GM19452 (cell line): ENCODE measurements around the gene PHRF1.

Experiments used
- ATAC-seq: cut with Tn5 transposase; IDR thresholded peaks from one replicate; pipeline ENCODE4 v1.9.1; 2021; ENCODE audit not compliant: unreplicated experiment

PHRF1 gene

DNA sequence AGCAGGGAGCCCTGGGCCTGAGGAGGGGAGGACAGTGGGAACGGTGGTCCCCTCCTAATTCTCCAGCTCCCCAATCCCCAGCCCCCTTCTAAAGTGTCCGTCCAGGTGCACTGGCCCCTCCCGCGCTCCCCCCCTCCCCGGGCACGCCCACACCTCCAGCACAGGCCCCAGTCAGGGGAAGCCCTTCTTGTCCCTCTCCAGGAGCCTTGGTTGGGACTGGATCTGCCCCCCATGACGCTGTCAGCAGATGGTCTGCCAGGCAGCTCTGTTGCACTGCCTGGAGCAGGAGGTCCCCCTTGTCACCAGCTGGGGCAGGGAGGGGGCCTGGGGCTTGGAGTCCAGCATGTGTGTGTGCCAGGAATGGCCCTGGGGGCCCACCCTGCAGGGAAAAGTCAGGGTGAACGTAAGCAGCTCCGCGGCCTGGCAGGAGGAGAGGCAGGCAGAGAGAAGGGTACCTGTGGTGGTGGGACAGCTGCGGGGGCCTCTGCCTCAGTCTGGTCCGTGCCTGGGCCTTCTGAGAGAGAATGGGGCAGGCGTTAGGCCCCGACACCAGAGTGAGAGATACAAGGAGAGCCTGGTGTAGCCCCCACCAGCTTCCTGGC lies 37.9 kb downstream of the PHRF1 start:
- ATAC-seq = no peak

DNA sequence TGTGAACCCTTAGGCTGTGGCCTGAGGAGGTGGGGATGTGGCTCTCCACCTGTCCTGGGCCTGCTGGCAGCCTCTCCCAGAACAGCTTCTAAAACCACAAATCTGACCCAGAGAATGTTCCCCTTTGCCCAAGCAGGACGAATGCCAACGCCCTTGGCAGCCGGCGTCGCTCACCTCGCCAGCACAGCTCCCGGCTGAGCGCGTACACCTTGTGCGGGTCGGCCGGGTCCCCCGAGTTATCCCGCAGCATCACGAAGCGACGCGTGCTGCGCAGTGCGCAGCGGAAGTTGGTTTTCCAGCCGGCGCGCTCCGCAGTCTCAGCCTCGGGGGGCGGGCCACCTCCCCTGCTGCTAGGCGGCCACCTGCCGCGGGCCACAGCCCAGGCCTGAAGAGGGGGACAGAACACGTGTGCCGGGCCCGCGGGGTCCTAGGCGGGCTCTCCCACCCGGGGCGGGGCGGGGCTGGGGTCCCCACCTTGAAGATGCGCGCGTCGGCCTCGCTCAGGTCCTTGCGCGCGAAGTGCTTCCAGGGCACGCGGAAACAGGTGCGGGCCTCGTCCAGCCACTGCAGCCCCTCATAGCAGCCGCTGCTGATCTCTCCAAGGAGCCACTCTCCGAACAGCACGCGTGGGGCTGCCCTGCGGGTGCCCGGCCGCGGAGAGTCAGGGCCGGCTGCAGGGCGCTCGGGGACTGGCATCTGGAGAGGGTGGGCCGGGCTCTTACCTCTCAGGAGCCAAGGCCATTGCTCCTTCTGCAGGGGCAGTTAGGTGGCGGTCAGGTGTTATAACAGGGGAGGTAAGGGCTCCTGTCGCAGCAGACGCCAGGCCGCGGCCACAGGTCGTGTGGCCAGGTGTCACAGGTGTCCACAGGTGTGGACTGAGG lies 38.6 kb downstream of the PHRF1 start:
- ATAC-seq = no peak

DNA sequence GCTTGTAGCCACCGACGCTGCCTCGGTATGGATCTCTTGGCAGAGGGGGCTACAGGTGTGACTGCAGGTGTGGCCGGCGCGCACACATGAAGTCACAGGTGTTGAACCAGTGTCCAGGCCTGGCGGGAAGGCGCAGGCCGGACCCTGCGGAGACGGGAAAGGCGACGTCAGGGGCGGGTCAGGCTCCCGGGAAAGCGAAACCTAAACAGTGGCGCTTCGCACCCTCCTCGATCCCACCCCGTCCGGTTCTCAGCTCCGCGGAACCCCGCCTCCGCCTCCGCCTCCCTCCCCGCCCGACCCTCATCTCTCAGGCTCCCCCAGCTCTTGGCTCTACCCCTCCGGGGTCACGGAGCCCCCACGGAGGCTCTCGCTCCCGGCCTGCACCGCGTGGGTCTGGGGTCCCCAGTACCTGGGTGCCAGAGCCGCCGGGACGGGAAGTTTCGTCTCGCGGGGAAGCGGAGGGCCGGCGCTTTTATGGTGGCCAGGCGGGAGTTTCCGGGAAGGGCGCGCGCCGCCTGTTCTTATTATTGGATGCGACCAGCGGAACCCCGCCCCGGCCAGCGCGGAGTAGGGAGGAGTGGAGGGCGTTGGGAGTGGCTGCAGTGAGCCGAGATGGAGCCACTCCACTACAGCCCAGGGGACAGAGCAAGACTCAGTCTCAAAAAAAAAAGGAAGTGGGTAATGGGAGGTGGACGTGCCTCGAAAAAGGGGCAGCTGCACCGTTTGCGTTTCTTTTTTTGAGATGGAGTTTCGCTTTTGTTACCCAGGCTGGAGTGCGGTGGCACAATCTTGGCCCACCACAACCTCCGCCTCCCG lies 39.4 kb downstream of the PHRF1 start, which contains the start of gene IRF7:
IRF7 (minus strand) TSS at position 447 of the 816 bp plus-strand sequence. CDS start 586 bp downstream, outside the sequence.
- ATAC-seq = peak; percentile 83

DNA sequence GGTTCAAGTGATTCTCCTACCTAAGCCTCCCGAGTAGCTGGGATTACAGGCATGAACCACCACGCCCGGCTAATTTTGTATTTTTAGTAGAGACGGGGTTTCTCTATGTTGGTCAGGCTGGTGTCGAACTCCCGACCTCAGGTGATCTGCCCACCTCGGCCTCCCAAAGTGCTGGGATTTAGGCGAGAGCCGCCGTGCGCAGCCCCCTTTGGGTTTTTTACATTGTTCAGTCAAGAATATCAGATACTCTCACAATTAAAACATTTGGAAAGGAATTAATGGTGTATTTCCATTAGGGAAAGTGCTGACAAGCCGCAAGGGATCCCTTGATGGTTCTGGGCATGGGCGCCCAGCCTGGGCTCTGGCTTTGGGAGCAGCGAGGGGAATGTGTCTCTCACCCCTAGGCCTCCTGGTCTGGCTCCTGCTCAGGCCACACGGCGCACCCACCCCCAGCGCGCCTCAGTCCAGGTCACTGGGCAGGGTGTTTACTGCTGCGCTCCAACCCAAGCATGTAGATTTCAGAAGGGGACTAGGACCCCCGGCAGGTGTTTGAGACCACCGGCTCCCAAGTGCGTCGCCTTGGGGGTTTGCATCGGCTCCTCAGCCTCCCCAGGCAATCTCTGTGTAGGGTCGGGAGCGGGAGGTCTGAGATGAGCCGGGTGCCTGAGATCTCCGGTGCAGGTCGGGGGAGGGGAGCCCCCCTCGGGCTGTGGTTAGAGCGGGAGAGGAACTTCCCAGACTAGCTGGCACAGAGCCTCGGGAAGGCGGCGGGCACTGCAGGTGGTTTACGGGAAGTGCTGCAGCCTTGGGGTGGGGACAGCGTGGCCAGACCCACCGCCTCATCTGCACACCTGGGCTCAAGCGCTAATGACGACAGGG lies 40.3 kb downstream of the PHRF1 start:
- no peak for ATAC-seq

- no peak for ATAC-seq
Measured at GRCh38 chr11:617199-617911, 41.1 kb downstream of the PHRF1 start.

DNA sequence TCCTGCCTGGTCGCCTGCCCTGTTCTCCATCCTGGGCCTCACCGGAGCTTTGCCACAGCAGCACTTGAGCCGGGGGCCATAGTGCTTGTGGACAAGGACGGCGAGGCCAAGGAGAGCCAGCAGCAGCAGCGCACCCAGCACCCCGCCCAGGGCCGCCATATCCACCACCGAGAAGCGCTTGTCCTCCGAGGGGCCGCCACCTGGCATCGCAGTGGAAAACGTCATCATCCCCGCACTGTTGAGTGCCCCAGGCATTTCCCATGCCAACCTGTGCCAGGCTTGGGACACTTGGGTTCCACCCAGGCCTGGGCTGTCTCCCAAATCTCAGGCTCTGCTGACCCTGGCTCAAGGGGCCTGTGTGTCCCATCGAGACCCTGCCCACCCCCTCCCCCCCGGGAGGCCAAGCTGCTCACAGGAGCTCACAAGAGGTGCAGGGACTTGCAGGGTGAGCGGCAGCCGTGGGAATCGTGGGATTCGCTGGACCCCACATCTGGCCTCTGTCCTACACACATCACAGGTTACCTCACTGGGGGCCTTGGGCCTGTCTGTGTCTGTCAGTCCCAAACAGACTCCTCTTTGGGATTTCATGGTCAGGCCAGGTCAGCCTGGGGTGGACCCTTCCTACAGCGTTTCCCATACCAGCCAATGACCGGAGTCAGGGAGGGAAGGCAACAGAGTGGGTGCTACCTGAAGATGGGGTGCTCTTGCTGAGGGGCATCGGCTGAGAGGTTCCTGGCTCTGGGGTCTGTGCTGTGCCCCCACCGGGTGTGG lies 41.8 kb downstream of the PHRF1 start:
- no peak for ATAC-seq

DNA sequence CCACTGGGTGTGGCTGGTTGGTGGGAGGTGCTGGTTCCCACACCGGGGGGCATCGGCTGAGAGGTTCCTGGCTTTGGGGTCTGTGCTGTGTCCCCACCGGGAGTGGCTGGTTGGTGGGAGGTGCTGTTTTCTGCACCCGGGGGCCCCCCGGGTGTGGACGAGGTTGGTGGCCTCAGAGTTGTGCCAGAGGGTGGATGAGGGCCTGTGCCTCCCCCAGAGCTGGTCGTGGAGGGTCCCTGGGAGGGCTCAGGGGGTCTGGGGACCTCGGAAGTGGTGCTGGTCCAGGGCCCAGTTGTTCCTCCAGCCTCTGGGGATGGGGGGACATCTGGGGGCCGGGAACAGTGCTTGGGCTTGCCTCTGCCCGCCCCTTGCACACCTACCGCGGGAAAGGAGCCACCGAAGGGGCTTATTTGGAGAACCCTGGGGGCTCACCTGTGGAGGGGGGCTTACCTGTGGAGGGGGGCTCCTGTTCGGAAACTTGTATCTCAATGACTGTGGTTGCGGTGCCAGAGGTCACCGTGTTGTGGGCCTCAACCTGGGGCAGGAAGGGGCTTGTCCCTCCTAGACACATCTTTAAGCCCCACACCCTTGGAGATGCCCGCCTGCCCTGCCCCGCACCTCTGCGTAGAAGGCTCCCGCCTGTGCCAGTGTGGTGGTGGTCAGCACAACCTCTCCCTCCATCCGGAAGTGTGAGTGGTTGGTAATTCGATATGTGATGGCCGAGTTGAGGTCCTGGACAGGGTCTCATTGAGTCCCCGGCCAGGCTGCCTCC lies 42.8 kb downstream of the PHRF1 start:
- no peak for ATAC-seq

GRCh38 chr11:619628-620050 lies 43.4 kb downstream of the PHRF1 start:
- ATAC-seq = no peak

- ATAC-seq = no peak
Measured at GRCh38 chr11:620201-620600, 43.9 kb downstream of the PHRF1 start.

- no peak for ATAC-seq
Measured at GRCh38 chr11:620935-621814, 44.9 kb downstream of the PHRF1 start.

GRCh38 chr11:621838-622237 lies 45.6 kb downstream of the PHRF1 start:
- ATAC-seq = no peak

DNA sequence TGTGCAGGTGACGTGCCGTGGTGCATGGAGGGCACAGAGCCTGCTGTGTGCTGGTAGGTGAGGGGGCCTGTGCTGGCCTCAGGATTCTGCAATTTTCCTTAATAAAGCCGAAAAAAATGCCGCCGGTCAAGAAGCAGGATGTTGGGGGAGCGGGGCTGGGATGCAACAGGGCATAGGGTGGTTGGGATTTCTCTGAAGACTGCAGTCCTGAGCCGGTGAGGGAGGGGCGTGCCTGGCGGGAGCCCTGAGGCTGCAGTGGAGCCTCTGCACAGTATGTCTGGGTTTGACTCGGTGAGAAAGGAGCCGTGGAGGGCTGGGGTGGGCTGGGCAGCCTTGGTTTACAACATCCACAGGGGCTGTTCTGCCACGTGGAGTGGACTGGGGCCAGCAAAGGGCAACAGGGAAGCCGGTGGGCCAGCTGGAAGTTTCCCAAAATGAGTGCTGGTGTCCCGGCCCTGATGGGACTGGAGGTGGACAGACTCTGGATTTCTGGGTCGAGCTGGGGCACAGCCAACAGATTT lies 47.1 kb downstream of the PHRF1 start:
- ATAC-seq = no peak

DNA sequence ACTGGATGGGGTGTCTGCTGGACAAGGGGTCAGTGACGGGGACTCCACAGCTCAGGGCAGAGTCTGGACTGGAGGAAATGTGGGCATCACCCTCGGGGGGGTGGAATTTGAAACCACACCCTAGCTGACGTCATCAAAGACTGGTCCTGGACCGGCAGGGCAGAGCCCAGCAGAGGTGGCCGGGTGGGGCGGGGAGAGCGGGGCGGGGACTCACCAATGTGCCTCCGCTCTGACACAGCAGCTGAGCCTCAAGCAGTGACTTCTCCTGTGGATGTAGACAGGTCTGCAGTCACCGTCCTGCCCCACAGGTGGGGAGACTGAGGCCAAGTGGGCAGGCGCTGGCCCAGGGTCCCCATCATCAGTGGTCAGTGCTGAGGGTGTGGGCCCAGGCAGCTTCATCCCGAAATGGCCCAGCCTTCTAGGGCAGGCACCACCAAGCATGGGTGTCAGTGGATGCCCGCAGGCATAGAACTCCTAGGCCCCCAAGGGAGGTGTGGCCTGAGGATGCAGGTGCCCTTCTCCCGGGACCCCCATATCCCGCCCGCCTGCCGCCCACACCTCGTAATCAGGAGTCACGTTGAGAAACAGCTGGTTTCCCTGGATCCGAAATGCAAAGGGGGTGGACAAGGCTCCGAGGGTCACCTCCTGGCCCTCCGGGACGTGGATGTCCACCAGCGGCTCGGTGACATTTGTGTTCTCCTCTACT lies 47.9 kb downstream of the PHRF1 start:
- ATAC-seq = no peak

GRCh38 chr11:624705-625635 lies 48.7 kb downstream of the PHRF1 start, which contains the start of gene CDHR5:
TSS of gene CDHR5 (minus strand) at chr11:624955. CDS start at chr11:624902, 53 bp downstream.
- ATAC-seq = no peak

GRCh38 chr11:625636-626268 lies 49.5 kb downstream of the PHRF1 start:
- ATAC-seq = no peak
